Parathyroid adenoma (tissue), 2 donors: ENCODE measurements around the gene RPS6KA5.
"Not testable (repeated sequence)": the region's sequence is repeated elsewhere in the genome, so short reads cannot be mapped to it uniquely, and the experiment has no call there.

Experiments used
- H2AFZ ChIP-seq: fragments of 300-600 bp; sonication (generic); one replicate; pipeline ENCODE4 v1.7.0; 2017; ENCODE audit warnings: antibody characterized with exemption, mild to moderate bottlenecking
- H3K27ac ChIP-seq: fragments of 300-600 bp; sonication (generic); one replicate; pipeline ENCODE4 v1.7.0; 2017
- H3K27me3 ChIP-seq: fragments of 300-600 bp; sonication (generic); one replicate; pipeline ENCODE4 v1.7.0; 2017; ENCODE audit warnings: low read length; ENCODE audit not compliant: control insufficient read depth, insufficient read depth
- H3K36me3 ChIP-seq: fragments of 300-600 bp; sonication (generic); one replicate; pipeline ENCODE4 v1.7.0; 2017; ENCODE audit warnings: low read length; ENCODE audit not compliant: control insufficient read depth, insufficient read depth
- H3K4me1 ChIP-seq: fragments of 300-600 bp; sonication (generic); one replicate; pipeline ENCODE4 v1.7.0; 2017; ENCODE audit warnings: control low read depth
- H3K4me2 ChIP-seq: fragments of 300-600 bp; sonication (generic); one replicate; pipeline ENCODE4 v1.7.0; 2017; ENCODE audit warnings: low read length
- H3K4me3 ChIP-seq: fragments of 300-600 bp; sonication (generic); one replicate; pipeline ENCODE4 v1.7.0; 2017; ENCODE audit warnings: low read depth, low read length
- H3K79me2 ChIP-seq: fragments of 300-600 bp; sonication (generic); one replicate; pipeline ENCODE4 v1.7.0; 2017; ENCODE audit warnings: control low read depth
- H3K9ac ChIP-seq: fragments of 300-600 bp; sonication (generic); one replicate; pipeline ENCODE4 v1.7.0; 2017; ENCODE audit warnings: mild to moderate bottlenecking
- H3K9me3 ChIP-seq: fragments of 300-600 bp; sonication (generic); one replicate; pipeline ENCODE4 v1.7.0; 2017; ENCODE audit warnings: low read length; ENCODE audit not compliant: control insufficient read depth
- TF ChIP-seq, protein P1 (sequence below): fragments of 300-600 bp; sonication (generic); IDR thresholded peaks from one replicate; pipeline ENCODE4 v1.7.0; 2017; ENCODE audit warnings: antibody characterized with exemption, mild to moderate bottlenecking
- donor health status: primary hyperparathyroidism.

The RPS6KA5 gene

DNA sequence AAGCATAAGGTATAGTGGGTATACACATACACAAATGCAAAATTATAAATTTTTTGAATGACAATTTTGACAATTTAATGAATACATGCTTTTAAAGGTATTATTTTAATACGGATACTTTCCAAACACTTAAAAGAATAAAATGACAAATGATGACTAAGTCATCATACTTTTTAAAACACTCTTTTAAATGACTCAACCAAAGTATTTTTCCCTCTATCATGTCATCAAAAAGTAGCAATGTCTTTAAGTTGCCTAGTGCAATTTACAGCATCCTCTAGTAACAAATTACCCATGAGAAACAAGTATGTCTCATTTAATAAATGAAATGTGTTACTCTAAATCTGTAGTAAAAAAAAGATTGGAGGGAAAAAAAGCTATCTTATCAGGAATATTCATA, 73.3 kb downstream of the RPS6KA5 start:
- Histone ChIP-seq H3K36me3 (no peaks in the 10 kb centered on the region), H3K4me3 (no peak overlapping the region)

DNA sequence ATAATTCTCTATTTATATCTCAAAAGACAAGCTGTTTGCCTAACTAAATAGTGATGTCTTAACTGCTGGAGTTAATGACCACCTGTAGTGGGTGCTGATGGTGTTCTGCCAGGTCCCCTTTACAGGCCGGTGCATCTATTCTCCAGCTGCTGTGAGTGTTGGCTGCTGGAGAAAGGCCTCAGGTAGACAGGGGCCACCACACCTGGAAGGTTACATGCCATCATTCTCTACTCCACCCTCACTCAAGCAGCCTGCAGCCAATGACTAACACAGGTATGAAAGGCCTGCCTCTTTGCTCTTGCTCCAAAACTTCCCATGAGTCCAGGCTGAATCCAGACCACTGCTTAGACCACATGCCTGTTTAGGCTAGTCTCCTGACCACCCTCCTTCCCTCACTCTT, 73.9 kb downstream of the RPS6KA5 start:
- no peak overlapping the region for H3K4me3 ChIP-seq
- H3K4me1 ChIP-seq, result no peaks in the 10 kb centered on the region
- no peaks in the 10 kb centered on the region for H3K27me3 ChIP-seq
- H3K27ac ChIP-seq, result no peak overlapping the region
- H3K79me2 ChIP-seq, result no peaks in the 10 kb centered on the region
- no peaks in the 10 kb centered on the region for H3K9me3 ChIP-seq
- H3K4me2 ChIP-seq, result no peak overlapping the region
- H2AFZ ChIP-seq, result no peak overlapping the region
- TF ChIP-seq, protein P1, sequence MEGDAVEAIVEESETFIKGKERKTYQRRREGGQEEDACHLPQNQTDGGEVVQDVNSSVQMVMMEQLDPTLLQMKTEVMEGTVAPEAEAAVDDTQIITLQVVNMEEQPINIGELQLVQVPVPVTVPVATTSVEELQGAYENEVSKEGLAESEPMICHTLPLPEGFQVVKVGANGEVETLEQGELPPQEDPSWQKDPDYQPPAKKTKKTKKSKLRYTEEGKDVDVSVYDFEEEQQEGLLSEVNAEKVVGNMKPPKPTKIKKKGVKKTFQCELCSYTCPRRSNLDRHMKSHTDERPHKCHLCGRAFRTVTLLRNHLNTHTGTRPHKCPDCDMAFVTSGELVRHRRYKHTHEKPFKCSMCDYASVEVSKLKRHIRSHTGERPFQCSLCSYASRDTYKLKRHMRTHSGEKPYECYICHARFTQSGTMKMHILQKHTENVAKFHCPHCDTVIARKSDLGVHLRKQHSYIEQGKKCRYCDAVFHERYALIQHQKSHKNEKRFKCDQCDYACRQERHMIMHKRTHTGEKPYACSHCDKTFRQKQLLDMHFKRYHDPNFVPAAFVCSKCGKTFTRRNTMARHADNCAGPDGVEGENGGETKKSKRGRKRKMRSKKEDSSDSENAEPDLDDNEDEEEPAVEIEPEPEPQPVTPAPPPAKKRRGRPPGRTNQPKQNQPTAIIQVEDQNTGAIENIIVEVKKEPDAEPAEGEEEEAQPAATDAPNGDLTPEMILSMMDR, result no peak
- no peaks in the 10 kb centered on the region for H3K36me3 ChIP-seq
- no peak overlapping the region for H3K9ac ChIP-seq

More for the DNA sequence above, 73.3 kb downstream of the RPS6KA5 start:
- Histone ChIP-seq H3K27me3 (no peaks in the 10 kb centered on the region), H2AFZ (no peak overlapping the region), H3K4me2 (no peak overlapping the region), H3K9ac (no peak overlapping the region), H3K79me2 (no peaks in the 10 kb centered on the region), H3K27ac (no peak overlapping the region), H3K4me1 (no peaks in the 10 kb centered on the region), H3K9me3 (no peaks in the 10 kb centered on the region)
- TF ChIP-seq, protein P1, result no peak

GRCh38 chr14:90985601-90986242, 74.7 kb downstream of the RPS6KA5 start:
- Histone ChIP-seq H3K27me3 (no peaks in the 10 kb centered on the region), H3K36me3 (no peaks in the 10 kb centered on the region), H3K9me3 (no peaks in the 10 kb centered on the region), H3K9ac (no peak overlapping the region), H3K27ac (no peak overlapping the region), H3K4me2 (no peak overlapping the region), H3K4me3 (no peak overlapping the region), H3K4me1 (no peaks in the 10 kb centered on the region), H2AFZ (no peak overlapping the region), H3K79me2 (no peaks in the 10 kb centered on the region)
- TF ChIP-seq, protein P1, result no peak

- H3K27ac ChIP-seq, result no peak overlapping the region
- H3K27me3 ChIP-seq, result no peaks in the 10 kb centered on the region
- no peaks in the 10 kb centered on the region for H3K79me2 ChIP-seq
- H3K36me3 ChIP-seq, result no peaks in the 10 kb centered on the region
- H2AFZ ChIP-seq, result no peak overlapping the region
- TF ChIP-seq, protein P1, result no peak
- H3K4me2 ChIP-seq, result no peak overlapping the region
- no peak overlapping the region for H3K9ac ChIP-seq
- no peaks in the 10 kb centered on the region for H3K9me3 ChIP-seq
- H3K4me3 ChIP-seq, result no peak overlapping the region
- no peaks in the 10 kb centered on the region for H3K4me1 ChIP-seq
Measured at GRCh38 chr14:90983560-90983959, 76.9 kb downstream of the RPS6KA5 start.

DNA sequence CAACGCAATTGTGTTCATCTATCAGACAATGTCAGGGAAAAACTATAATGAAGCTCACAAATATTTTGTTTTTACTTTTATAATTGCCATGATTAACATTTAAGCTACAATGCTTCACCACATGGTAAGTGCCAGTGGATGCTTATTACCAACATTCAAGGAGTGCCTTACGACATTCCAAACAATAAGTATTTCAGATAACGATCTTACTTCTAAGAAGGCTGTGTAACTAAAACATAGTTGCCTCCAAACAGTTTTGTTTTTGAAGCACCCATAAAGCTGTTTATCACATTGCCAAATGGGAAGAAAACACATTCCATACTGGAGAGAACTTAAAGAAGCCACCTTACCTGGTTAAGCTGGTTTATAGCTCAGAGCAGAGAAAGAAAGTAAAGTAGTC, 78.8 kb downstream of the RPS6KA5 start:
- Histone ChIP-seq H3K9ac (no peak overlapping the region), H3K9me3 (no peaks in the 10 kb centered on the region), H3K27me3 (no peaks in the 10 kb centered on the region), H2AFZ (no peak overlapping the region), H3K4me1 (no peaks in the 10 kb centered on the region), H3K4me3 (no peak overlapping the region), H3K27ac (no peak overlapping the region), H3K4me2 (no peak overlapping the region), H3K36me3 (no peaks in the 10 kb centered on the region), H3K79me2 (no peaks in the 10 kb centered on the region)
- TF ChIP-seq, protein P1, result no peak

- H3K9ac ChIP-seq, H3K9me3 ChIP-seq, H2AFZ ChIP-seq, H3K4me2 ChIP-seq, H3K27ac ChIP-seq, H3K36me3 ChIP-seq, H3K79me2 ChIP-seq, H3K27me3 ChIP-seq, H3K4me1 ChIP-seq, H3K4me3 ChIP-seq: not testable (repeated sequence)
Measured at GRCh38 chr14:90980636-90981035, 79.8 kb downstream of the RPS6KA5 start.
